Myocyte (in vitro differentiated cells): Measurements from ENCODE around the gene PITPNC1. TPM values are rescaled to one million over a fixed set of nuclear protein-coding genes. Genes with fewer than 3 reads are reported as not detected.
A peak's percentile ranks its signal among the peaks of the same experiment; 100 is the strongest.

ENCODE experiments used
- DNase-seq: peaks from one replicate; pipeline ENCODE4 v3.0.0-alpha.2; 2012; ENCODE audit warnings: low read depth
- total RNA-seq: library from RNA; depleted of rRNA; stranded (reverse); fragments of >200 nt; gene quantifications from 2 replicates; pipeline ENCODE4 v1.2.3, GENCODE V29; 2014

The PITPNC1 gene
- total RNA-seq, 1 donor from 2014 or later, result 3.8 TPM

GRCh38 chr17:67542219-67543114, 165.4 kb downstream of the PITPNC1 start:
- no peak for DNase-seq

DNA sequence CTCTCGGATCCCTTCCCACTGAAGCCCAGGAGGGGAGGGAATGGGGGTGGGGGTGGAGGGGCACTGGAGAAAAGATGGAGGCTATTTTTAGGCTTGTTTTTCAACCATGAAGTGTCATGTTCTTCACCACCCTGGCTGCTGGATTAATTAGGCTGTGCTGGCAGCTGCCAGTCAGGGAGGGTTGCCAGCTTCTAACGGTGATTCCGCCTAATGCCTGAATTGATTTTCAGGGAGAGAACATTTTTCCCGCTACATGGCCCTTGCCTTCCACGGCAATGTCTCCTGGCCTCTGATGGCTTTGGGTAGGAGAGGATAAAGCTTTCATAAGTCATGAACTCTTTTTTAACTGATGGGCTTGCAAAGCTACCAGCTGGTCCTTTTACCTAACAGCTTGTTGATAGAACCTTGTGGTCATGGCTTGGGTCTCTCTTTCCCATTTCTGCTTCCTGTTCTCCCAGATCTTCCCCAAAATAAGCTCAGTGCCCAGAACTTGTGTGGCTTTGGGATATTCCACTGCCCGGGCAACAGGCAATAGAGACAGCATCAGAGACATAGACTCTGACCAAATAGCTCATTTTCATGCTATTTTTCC, 167.4 kb downstream of the PITPNC1 start:
- DNase-seq, result peak; percentile 83

GRCh38 chr17:67546578-67547527, 169.8 kb downstream of the PITPNC1 start:
- peak; percentile 26 for DNase-seq

DNA sequence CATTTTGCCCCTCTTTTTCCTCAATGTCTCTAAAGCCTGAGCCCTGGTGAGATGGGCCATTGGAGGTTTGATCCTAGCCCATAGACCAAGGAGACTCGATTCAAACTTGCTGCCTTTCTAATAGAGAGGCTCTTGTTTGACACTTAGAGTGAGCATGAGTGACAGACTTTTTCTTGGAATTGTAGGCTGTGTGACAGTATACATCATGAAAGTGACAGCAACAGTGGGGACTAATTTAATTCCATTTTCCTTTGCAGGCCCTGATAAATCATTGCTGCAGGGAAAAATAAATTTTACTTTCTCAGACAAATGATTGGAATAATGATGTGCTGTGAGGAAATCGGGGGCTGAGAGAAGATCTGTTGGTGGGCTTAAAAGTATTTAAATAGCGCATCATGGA, 171.6 kb downstream of the PITPNC1 start:
- DNase-seq, result no peak

DNA sequence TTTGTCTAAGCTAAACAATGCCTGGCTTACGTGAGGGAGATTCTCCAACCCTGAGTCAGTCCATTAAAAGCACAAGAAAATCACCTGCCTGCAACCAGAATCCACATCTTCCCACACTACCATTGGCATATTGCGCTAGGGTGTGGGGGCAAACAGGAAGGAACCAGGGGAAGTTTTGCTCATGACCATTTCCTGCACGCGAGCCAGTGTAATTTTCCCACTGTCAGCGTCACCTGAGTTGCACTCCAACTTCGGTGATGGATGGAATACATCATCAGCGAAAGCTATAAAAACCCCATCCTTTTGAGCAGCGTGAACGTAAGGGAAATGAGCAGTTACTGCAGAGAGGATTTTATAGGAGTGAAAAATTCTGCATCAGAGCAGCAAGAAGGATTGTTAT, 172.7 kb downstream of the PITPNC1 start:
- DNase-seq, result no peak

DNA sequence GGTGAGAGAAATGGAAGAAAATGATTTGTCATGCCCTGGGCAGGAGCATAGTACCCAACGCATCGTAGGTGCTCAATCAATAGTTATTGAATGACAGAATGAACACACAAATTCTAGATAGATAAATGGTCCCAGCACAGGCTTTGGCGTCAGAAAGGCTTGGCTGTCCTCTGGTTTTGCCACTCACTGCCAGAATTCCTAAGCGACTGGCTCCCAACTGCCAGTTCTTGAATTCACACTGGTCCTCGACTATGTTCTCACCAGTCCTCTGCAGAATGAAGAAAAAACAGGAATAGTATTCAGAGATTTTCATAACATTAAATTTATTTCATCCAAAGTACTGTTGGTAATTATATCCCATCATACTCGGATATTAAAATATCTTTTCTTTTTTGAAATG, 177.6 kb downstream of the PITPNC1 start:
- no peak for DNase-seq

- no peak for DNase-seq
Measured at GRCh38 chr17:67555855-67556254, 178.8 kb downstream of the PITPNC1 start.

- DNase-seq, result no peak
Measured at GRCh38 chr17:67557052-67557845, 180.2 kb downstream of the PITPNC1 start.

- no peak for DNase-seq
Measured at GRCh38 chr17:67557921-67558320, 180.8 kb downstream of the PITPNC1 start.

DNA sequence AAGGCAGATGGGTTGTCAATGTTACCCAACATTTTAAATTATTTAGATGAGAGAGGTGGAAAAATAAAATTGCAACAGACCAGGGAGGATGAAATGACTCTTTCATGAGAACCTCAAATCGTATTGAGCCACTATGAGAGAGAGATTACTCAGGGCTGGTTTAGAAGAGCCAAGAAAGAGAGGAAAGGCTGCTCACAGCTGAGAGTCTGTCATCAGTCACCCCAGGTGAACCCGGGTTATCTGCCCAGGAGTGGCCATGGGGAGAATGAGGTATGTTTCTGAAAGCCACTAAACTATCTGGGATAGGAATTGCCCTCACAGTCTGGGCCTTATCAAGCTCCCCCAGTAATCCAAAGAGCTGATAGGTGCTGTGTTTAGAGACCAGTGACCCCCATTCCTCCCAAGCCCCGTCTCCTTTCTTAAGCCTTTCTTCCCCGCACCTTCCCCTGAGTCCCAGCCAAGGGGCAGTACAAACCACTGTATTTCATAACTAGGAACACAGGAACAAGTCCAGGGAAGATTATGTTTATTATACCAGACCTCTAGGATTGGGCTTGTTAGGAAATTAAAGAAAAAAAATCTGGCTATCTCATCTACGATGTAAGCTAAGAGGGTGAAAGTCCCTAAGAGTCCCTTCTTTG, 181.8 kb downstream of the PITPNC1 start:
- no peak for DNase-seq

DNA sequence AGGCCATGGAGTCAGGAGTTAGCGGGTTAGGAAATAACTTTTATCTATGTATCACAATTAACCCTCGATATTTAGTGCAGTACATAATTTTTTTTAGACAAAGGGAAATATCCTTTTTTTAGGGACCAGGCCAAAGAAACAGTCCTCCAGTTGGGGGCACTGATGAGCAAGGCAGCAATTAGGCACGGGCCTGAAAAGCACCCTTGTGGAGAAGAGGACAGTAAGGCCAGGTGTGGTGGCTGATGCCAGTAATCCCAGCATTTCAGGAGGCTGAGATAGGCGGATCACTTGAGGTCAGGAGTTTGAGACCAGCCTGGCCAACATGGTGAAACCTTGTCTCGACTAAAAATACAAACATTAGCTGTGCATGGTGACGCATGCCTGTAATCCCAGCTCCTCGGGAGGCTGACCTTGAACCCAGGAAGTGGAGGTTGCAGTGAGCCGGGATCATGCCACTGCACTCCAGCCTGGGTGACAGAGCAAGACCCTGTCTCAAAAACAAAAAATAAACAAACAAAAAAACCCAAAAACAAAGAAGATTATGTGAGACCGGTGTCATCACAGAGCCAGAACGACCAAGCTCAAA, 182.4 kb downstream of the PITPNC1 start:
- DNase-seq, result no peak

DNA sequence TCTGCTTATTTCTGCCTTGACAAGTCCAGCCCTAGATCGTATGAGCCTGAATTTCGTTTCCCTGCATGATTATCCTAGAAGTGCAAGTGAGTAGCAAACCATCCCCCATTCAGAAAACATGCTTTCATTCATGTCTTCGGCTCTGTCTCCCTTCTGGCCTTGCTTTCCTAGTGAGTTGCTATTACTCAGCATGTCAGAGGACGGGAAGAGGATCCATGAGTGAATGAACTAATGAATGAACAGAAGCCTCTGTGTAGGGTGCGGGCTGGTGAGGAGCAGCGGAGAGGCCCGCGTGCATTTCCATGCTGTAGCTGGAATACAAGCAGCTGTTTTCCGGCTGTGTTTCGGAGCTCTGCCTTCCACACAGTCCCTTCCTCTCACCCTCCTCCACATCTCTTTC, 184.9 kb downstream of the PITPNC1 start:
- no peak for DNase-seq

DNA sequence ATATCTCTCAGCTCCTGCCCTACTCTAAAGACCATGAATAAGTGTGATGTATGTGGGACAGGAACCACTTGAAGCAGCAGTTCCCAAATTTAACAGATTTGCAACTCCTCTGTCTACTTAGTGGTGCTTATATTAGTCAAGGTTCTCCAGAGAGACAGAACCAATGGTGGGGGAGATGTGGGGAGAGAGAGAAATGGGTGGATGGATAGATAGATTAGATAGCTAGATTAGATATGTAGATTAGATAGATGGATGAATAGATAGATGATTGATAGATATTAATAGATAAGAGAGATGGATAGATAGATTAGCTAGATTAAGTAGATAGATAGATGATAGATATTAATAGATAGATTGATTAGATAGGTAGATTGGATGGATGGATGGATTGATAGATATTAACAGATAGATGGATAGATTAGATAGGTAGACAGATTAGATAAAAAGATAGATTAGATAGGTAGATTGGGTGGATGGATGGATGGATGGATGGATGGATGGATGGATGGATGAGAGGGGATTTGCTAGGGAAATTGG, 186.7 kb downstream of the PITPNC1 start:
- DNase-seq, result no peak

GRCh38 chr17:67565068-67565467, 188.0 kb downstream of the PITPNC1 start:
- no peak for DNase-seq

- no peak for DNase-seq
Measured at GRCh38 chr17:67566656-67567055, 189.6 kb downstream of the PITPNC1 start.

DNA sequence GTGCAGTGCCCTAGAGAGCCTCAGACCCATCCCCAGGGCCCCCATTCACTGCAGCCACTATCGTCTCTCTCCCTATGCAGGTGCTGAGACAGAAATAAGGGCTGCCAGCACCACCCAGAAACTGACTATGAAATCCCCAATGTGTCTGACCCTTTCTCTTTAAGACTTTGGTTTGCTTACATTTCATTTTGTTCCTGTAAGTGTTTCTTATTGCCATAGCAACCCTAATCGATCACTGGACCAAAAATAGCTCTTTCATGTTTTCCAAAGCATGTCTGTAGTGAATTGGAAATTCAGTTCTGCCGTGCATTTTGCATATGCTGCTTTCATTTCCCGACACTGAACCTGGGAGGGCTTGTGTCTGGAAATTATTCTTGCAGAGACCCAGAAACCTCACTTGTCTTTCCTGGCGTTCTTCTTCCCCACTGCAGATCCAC, 192.0 kb downstream of the PITPNC1 start:
- DNase-seq, result no peak

DNA sequence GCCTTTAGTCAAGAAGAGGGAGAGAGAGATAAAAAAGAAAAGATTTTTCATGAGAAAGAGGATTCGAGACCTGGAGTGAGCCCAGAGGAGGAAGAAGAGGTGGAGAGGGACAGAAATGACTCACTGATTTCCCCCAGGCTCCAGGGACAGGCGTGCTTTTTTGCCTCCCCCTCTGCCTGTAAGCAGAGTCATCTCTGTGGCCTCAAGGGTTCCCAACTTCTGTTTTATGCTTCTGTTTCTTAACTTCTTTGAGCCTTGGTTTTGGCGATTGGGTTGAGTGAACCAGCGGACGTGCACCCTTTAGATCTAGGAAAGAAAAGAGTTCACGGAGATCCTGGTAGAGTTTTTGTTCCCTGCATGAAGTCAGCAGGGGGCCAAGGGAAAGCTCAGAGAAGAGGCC, 192.8 kb downstream of the PITPNC1 start:
- no peak for DNase-seq

- DNase-seq, result no peak
Measured at GRCh38 chr17:67570797-67571196, 193.7 kb downstream of the PITPNC1 start.

GRCh38 chr17:67571478-67571877, 194.4 kb downstream of the PITPNC1 start:
- no peak for DNase-seq
